Liver (tissue), 3 donors: ENCODE measurements around the gene DSG3.

Source experiments
- ATF3 ChIP-seq: IDR thresholded peaks from 2 replicates; pipeline ENCODE4 v1.6.1; 2016; ENCODE audit warnings: antibody characterized with exemption
- CTCF ChIP-seq: fragments of 150-350 bp; IDR thresholded peaks from 2 replicates; pipeline ENCODE4 v1.5.1; 2017; ENCODE audit warnings: improper control_type of control experiment, low read depth, low read length; ENCODE audit not compliant: missing input control
- HNF4G ChIP-seq: IDR thresholded peaks from 2 replicates; pipeline ENCODE4 v1.6.1; 2016; ENCODE audit warnings: antibody characterized with exemption
- JUND ChIP-seq, 2 donors: IDR thresholded peaks; 2 replicates each; pipeline ENCODE4 v1.6.1; 2016; ENCODE audit warnings: antibody characterized with exemption in 2 of 2
- MAX ChIP-seq: IDR thresholded peaks from 2 replicates; pipeline ENCODE4 v1.6.1; 2016; ENCODE audit warnings: antibody characterized with exemption
- RAD21 ChIP-seq, 2 donors: IDR thresholded peaks; 2 replicates each; pipeline ENCODE4 v1.6.1; 2016; ENCODE audit warnings: antibody characterized with exemption in 2 of 2, mild to moderate bottlenecking in 2 of 2
- REST ChIP-seq: IDR thresholded peaks from 2 replicates; pipeline ENCODE4 v1.6.1; 2016; ENCODE audit warnings: antibody characterized with exemption, mild to moderate bottlenecking
- RXRA ChIP-seq, 2 donors: IDR thresholded peaks; 2 replicates each; pipeline ENCODE4 v1.6.1; 2017 to 2018; ENCODE audit warnings: antibody characterized with exemption in 2 of 2, mild to moderate bottlenecking in 1 of 2
- SP1 ChIP-seq: IDR thresholded peaks from 2 replicates; pipeline ENCODE4 v1.6.1; 2018; ENCODE audit warnings: antibody characterized with exemption, mild to moderate bottlenecking
- TAF1 ChIP-seq: conservative IDR thresholded peaks from 2 replicates; pipeline ENCODE4 v1.6.1; 2016; ENCODE audit warnings: antibody characterized with exemption, mild to moderate bottlenecking
- YY1 ChIP-seq: IDR thresholded peaks from 2 replicates; pipeline ENCODE4 v1.6.1; 2016; ENCODE audit warnings: antibody characterized with exemption, mild to moderate bottlenecking
- ZBTB33 ChIP-seq: IDR thresholded peaks from 2 replicates; pipeline ENCODE4 v1.6.1; 2016; ENCODE audit warnings: antibody characterized with exemption
- donor health status: healthy.
- donor health status: healthy.

- TF ChIP-seq CTCF (no peak), MAX (no peak), HNF4G (no peak), JUND (IDR thresholded peaks at IDR 0.05) (no peak), SP1 (no peak), ZBTB33 (no peak), ATF3 (no peak), REST (no peak), YY1 (no peak), RAD21 (IDR thresholded peaks at IDR 0.05) (no peak), RXRA (IDR thresholded peaks at IDR 0.05) (no peak), TAF1 (no peak)
Observed at GRCh38 chr18:31510319-31510718, 62.8 kb downstream of the DSG3 start.
